GM13976 (cell line): ENCODE measurements around the gene KRTAP19-3.

Experiments
- DNase-seq: peaks from one replicate; pipeline ENCODE4 v3.0.0; 2012; ENCODE audit warnings: low spot score
- in situ Hi-C: fragments of 300-500 bp; cut with MboI; formaldehyde crosslinking; loops from one replicate; pipeline ENCODE4 v1.12.0; 2022; ENCODE audit warnings: low sequenced_read_pairs, mixed read lengths, inconsistent platforms; ENCODE audit not compliant: unreplicated experiment
- TF ChIP-seq, protein P1 (sequence below): IDR thresholded peaks from 2 replicates; pipeline ENCODE4 v1.5.1; 2012; ENCODE audit warnings: borderline replicate concordance, mild to moderate bottlenecking; ENCODE audit not compliant: insufficient read depth; ENCODE audit errors: extremely low read depth, missing control alignments, control extremely low read depth

Gene KRTAP19-3

DNA sequence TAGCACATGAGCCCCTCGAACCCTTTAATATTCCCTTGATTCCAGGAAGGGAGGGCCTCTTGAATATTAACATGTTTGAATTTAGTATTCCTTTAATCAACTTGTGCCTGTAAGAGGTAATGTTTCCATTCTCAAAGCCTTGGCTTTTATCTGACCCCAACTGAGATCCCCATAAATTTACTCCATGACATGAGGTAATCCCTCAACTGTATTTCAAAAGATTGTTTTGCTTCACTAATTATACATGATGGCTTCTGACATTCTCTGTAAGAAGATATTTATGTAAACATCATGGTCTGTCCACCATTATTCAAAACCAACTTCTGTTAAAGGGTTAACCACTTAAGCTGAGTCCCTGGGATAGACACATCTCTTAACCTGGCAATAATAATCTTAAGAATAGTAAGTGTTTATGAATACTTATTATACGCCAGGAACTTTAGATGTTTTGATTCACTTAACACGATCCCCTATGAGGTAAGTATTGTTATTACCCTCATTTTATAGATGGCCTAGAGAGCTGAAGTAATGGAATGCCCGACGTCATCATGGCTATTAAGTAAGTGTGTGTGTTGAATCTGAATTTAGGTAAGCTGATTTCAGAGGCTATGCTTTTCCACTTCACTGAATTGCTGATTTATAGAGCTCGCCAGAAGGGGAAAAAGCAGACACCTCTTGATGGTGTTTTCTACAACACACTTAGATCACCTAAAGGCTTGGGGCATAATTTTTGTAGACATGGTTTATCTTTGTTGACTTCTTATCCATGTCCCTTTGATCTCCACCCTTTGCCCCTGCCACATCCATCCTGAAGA lies 22.7 kb downstream of the KRTAP19-3 start:
- TF ChIP-seq, protein P1, sequence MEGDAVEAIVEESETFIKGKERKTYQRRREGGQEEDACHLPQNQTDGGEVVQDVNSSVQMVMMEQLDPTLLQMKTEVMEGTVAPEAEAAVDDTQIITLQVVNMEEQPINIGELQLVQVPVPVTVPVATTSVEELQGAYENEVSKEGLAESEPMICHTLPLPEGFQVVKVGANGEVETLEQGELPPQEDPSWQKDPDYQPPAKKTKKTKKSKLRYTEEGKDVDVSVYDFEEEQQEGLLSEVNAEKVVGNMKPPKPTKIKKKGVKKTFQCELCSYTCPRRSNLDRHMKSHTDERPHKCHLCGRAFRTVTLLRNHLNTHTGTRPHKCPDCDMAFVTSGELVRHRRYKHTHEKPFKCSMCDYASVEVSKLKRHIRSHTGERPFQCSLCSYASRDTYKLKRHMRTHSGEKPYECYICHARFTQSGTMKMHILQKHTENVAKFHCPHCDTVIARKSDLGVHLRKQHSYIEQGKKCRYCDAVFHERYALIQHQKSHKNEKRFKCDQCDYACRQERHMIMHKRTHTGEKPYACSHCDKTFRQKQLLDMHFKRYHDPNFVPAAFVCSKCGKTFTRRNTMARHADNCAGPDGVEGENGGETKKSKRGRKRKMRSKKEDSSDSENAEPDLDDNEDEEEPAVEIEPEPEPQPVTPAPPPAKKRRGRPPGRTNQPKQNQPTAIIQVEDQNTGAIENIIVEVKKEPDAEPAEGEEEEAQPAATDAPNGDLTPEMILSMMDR, result no peak
- in situ Hi-C loops, result no loop called here
- DNase-seq, result no peak

DNA sequence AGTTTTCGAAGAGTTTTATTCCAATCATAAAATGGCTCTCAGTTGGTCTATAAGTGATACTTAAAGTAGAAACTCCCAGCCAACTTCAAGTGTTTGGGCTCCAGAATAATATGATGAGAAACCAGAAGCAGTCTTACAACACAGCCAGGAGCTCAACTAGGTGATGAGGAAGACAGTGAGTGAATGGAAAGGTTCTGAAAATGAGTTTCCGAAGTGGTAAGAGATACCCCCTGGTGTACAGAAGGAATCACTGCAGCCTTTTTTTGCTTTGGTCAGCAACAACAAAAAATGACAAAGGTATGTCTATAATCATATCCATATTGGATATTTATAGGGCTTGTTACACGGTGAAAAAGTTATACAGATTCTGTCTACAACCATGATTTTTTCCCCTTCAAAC lies 28.1 kb downstream of the KRTAP19-3 start:
- in situ Hi-C loops, result no loop called here
- DNase-seq, result no peak
- TF ChIP-seq, protein P1, result no peak

DNA sequence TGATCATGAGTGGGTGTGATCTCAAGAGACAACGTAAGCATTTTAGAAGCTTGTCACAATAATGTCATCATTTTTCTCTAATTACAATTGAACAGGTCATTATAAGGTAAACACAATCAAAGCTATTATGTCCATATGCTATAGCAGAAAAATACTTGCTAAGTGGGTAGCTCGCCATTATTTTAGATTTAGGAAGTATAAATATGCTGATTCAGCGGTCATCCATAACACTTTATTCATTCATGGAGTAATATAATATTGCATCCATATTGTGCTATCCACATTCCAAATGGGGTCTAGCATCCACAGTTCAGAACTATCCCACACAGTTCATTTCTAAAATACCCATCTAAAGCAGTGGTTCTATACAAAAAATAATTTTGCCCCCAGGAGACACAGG lies 43.3 kb downstream of the KRTAP19-3 start:
- in situ Hi-C loops, result loop anchor here (25.0 kb wide), 1 partner anchor 89 kb away; the partner anchor contains the start of gene KRTAP19-6
- TF ChIP-seq, protein P1, result no peak
- no peak for DNase-seq

DNA sequence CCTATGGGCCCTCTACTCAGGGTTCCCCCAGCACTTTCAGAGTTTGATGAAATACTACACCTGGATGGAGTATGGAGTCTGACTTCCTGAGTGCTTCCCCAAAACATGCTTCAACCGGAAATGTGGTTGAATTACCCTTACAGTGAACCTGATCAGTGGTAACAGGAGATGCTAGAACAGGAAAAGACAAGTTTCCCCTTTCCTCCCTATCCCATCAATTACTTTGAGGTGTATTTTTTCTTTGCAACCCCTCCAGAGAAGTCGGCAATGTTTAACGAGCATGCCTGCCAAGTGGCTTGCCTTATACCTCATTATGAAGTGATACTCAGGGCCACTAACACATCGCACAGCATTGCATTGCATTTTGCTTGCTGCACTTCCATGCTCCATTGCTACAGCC lies 44.8 kb downstream of the KRTAP19-3 start:
- TF ChIP-seq, protein P1, result no peak
- in situ Hi-C loops, result loop anchor here (25.0 kb wide), 1 partner anchor 90 kb away; the partner anchor contains the start of gene KRTAP19-6
- no peak for DNase-seq

DNA sequence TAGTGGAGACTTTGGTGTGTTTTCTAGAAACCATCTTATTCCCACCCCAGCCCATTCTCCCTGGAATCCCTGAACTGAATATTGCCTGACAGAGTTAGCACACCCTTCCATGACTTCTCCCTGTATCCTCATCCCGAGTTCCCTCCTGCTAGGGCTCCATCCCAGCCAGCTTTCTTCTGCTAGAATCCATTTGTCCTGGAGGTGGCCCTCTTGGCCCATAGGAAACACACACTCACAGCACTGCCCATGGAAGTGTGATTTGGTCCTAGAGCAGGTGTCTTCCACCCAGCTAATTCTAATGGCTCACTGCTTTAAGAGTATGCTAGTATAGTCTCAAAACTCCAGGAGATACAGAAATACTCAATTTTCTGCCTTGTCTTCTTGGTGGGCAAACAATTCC lies 47.6 kb downstream of the KRTAP19-3 start:
- DNase-seq, result no peak
- in situ Hi-C loops, result loop anchor here (25.0 kb wide), 1 partner anchor 93 kb away; the partner anchor contains the start of gene KRTAP19-6
- TF ChIP-seq, protein P1, result no peak

DNA sequence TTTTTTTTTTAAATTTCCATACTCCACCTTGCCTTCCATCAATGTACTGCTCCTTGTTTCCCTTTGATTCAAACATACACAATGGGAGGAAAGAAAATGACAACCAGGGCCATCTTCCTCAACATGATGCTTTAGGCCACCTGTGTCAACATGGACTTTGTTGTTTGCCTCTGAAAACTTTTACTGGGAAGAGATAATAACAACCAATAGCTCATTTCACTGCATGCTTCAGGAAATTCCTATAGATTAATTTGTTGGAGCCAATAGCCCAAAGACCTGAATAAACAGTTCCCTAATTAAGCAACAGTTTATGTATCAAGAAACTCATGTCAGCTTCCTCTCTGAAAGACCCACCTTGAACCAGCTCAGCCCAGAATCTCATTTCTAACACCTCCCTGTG lies 48.6 kb downstream of the KRTAP19-3 start:
- no peak for DNase-seq
- TF ChIP-seq, protein P1, result no peak
- in situ Hi-C loops, result loop anchor here (25.0 kb wide), 1 partner anchor 94 kb away; the partner anchor contains the start of gene KRTAP19-6
